GM18508 (cell line): Measurements from ENCODE around the gene SIX3.

Experiments
- ATAC-seq: cut with Tn5 transposase; IDR thresholded peaks from one replicate; pipeline ENCODE4 v1.9.1; 2021; ENCODE audit warnings: moderate number of reproducible peaks; ENCODE audit not compliant: insufficient read depth, unreplicated experiment

SIX3 gene

DNA sequence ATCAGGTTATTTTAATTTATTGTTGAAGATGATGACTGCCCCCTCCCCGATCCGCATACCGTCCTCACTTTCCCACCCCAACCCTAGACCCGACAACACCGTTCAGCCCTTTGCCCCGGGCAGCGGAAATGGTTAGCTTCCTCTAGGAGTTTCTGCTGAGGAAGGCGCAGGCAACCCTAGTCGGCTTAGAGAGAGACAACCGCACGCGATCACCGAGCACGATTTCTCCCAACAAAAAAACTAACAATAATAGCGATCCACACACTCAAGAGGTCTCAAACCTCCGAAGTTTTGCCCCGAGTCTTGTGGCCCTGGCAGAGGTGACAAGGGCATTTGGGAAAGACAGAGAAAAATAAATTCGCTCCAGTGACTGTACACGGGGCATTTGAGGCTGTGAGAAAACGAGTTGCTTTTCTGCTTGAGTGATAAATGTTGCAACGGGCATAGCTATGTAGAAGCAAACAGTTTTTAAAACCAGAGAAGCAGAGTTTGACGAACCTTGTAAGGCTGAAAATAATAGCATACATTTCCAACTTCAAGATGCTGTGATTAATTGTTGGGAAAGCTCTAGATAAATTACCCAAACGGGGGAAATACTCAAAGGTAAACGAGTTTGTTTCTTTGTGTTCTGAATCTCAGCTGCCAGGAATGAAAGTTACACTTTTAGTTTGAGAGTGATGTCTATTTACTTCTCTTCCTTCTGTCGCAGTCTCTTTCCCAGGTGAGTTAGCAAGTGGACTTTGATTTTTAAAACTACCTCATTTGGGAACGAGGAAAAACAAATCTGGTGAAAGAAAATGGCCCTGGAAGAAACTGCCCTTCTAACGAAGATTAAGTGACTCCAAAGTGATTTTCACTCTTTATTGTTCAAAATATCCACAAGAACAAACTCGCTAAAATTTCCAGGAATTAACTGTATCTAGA lies 11.0 kb upstream of the SIX3 start:
- ATAC-seq = no peak

DNA sequence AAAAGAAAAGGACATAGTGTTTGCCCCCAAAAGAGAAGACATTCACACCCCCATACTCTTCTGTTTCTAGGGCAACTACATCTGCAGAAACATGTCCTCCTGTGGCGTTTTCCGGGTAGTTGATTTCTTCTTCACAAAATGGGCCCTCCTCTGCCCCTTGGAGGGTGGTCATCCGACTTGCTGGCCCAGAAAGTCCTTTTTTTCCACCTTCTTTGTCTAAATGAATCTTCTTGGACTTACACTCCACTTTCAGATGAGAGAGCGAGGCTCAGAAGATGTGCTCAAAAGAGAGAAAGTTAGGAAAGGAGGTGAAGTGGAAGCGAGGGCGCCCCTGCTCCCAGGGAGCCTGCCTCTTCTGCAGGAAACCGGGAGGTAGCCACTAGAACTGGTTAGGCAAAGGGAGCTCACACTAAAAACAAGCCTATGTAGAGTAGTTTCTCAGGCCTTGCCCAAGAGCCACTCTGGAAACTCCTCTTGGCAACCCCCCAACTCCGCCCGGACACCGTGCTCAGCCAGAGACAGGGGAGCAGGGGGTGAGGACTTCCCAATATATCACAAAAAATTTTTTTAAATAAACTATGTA lies 10.2 kb upstream of the SIX3 start:
- ATAC-seq = no peak

DNA sequence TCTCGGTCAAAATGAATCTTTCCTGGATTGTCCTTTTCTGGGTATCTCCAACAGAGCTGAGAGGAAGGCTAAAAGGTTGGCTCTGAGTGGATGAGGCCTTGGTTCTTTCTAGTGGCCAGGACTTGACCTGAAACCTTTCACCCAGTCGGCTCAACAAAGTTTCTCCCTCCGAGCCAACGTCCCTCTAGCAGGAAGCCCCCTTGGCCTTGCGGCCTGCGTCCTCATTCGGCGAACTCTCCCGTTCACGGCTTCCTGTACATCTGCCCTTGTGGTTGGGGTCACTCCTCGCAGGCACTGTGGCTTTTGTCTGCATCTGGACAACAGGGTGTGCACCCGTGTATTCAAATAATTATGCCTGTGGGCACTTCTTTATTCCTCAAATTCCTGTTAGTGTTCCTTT lies 9.4 kb upstream of the SIX3 start:
- no peak for ATAC-seq

DNA sequence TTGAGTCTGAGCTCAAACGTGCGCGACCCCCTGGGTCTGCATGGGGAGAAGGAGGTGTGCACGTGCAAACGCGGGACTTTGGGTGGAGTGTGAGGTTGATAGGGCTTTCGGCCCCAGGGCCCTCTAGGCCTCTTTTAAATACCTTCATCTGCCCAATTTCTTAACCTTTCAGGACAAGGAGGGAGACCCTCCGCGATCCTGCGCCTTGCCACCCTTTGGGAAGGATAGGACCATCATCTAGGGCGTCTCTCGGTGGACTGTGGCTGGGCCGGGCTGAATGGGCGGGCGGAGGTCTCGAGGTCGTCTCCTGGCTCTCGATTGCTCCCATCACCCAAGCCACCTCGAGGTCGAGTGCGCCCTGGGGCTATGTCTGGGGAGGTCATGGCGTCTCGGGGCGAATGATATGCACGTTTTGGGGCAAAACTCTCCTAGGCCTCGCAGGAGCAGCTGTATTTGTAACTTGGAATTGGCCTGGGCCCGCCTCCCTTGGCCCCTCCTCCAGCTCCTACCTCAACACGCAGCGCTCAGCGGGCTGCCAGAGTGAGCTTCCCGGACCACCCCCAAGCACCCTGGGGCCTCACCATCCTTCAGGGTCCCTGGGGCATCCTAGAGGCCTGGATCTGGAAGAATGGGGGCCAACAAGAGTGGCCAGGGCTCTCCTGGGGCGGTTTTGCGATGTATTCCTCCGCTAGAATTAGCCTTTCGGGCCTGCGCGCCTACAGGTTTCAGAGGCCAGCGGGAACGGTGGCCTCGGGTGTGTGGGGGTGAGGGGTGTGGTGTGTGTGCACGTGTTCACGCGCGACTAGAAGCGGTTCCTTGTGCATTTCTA lies 8.7 kb upstream of the SIX3 start:
- ATAC-seq = no peak

DNA sequence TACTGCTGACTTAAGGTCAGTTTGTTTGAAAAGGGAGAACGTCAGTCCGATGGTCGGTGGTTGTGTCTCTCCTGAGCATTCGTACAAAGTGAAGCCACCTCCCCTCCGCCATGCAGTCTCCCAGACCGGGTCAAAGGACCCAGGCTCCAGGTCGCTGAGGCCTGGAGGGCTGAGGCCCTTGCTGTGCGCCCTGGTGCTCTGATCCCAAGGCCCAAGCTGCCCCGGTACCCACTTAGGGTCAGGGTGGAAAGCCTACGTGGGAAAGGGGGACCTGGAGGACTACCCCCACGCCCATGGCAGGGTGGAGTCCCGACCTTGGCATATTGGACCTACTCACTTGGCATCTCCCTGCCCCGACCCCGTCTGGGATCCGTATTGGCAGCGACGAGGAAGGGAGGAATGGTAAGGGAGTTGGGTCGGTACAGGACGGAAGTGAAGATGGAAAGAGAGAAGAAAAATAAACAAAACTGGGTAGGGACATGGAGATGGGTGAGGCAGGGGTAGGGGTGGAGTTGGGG lies 8.0 kb upstream of the SIX3 start:
- ATAC-seq = no peak

DNA sequence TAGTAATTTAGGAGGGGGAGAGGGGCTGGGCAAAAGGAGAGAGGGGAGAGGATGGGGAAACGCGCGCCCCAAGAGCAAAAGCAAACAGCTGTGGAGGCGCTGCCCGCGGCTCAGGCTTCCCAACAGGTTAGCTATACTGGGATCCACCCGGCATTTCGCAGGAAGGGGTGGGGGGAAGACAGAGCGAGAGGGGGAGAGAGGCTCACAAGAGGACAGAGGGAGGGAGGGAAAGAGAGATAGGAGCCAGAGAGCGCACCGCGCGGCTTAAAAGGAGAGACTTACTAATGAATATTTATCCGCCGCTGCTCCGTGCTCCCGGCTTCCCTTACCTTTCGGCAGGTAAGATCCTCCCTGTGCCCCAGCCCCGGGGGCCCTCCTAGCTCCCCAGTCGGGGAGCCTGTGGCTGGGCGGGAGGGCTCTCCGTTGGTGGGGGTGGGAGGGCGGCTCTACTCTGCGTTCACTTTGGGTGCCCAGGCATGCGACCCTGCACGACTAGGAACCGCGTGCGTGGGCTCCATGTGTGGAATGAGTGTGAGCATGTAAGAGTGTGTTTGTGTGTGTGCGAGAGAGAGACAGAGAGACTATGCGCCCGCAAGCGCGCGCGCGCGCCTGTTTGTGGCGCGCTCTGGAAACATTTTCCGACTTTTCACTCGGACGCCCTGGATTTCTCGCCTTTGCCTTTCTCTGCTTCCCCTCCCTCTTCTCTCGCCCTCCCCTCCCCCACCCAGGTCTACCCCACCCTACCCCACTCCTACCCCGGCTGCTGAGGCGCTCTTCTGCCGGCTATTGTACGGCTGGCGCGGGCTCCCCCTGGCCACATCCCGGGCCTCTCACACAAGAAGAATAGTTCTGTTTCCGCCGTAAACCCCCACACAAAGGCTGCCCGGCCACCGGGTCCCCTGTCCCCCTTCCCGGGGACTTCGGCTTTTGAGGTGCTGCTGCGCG lies 7.2 kb upstream of the SIX3 start:
- no peak for ATAC-seq

DNA sequence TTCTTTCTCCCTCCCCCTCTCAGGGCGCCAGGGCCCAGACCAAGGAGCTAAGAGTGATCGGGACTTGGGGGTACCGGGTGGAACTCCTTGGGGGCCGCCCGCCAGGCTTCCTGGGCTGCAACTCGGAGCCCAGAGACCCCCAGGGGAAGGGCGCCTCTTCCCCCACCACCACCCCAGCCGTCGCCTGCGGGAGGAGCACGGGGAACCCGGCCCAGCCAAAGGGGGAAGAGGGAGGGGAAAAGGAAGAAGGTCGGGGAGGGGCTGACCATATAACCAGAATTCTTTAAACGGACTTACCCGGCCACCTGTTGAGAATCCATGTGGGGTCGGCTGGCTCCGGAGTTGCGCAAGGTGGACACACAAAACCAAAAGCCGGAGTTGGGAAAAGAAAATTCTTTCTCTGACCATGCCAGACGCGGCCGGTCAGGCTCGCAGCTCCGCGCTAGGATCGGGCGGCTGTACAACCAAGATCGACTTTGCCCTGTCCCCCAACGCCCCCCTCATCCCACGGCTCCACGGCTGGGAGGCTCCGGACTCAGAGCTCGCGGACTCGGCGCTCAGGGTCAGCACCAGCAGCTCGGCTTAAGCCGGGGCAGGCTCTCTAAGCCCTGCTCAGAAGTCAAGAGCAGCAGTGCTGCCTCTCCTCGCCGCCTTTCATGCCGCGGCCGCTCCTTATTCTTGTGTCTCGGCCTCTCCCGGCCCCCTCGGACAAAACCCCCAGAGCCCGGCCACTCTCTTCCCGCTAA lies 6.3 kb upstream of the SIX3 start:
- no peak for ATAC-seq

DNA sequence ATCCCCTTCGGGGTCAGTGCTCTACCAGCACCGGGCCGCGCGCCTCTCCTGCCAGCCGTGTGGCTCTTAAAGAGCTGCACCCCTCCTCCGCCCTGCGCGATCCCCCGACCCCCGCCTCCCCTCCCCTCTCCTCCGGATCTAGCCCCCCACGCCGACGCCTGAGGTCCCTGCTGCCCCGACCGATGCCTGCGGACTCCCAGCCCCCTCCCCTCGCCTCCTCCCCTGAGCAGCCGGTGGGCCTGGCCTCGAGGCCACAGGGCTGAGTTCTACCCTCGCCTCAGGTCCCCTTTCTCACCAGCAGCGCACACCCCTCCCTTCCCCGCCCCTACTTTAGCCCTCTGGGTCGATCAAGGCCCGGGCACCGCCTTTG lies 5.8 kb upstream of the SIX3 start:
- no peak for ATAC-seq

DNA sequence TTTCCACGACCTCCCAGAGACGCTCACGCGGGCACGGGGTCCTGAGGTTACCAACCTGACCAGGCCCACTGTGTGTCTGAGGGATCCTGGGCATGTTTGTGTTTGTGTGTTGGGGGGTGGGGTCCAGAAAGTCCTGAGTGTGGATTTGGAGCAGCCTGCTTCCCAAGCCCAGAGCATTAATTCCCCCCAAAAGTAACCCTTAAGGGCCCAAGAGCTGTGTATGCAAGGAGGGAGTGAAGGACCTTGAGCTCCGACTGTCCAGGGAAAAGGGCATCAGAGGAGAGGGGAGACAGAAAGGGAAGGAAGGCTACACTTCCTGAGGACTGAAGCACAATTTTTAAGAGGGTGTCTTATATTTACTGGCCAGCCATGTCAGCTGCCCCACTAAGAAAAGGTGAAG lies 5.2 kb upstream of the SIX3 start:
- no peak for ATAC-seq

DNA sequence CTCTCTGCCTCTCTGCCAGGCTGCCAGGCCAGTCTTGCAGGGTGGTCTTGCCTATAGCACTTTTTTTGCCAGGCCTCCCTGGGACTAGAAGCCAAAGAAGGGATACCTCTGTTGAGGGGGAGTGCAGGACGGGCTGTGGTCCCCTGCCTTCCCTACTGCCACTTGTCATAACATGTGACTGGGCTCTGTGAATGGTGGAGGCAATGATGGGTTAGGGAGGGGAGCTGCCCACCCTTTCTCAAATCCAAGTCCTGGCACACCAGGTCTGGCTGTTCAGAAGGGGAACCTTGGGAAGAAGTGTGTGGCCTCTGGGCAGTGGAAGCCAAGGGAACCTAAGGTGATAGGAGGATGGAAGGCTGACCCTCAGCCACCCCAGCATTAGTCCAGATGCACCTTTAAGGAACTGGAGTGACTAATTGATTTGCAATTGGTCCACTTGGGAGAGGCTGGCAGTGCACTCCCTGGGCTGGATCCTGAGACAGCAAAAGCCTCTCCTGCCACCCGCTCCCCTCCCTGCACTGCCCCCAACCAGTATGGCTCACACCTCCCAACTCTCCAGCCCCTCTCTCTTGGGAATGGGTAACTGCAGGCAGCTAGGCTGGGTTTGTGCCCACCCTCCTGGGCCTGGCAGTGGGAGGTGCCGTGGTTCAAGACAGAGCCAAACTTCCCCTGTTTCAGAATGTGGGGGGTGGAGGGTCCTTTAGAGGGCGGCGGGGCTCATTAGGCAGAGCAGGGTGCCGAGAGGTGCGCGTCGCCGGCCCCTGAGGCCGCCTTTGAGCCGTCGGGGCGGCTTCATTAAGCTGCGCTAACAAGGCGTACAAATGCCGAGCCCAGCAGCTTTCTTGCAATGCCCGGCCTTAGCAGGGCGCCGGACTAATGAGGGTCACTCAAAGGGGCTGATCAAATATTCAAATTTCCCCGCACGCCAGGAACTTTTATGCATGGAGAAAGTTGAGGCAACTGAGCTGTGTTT lies 4.5 kb upstream of the SIX3 start:
- no peak for ATAC-seq

DNA sequence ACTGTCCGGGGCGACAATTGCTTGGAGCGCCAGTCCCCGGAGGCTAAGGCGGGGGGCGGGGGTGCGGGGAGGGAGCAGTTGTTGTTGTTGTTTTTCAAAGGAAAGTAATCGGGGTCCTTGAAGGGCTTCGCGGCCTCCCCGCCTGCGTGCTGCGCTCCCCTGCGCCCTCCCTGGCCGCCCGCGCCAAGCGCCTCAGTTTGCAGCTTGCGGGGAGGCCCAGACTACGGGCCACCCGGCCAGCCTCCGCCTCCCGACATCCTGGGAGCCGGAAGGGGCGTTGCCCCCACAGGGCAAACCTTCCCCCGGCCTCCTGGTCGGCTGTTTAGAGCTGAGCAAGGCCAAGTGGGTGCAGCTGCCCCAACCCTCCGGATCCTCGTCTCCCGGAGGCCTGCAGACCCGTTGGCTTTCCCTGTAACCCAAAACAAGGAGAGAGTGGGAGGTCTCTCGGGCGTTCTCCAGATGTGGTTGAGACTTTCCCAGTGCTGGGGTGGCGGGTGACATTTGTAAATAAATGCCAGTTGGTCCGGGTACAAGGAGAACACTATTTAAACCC lies 3.7 kb upstream of the SIX3 start:
- no peak for ATAC-seq

DNA sequence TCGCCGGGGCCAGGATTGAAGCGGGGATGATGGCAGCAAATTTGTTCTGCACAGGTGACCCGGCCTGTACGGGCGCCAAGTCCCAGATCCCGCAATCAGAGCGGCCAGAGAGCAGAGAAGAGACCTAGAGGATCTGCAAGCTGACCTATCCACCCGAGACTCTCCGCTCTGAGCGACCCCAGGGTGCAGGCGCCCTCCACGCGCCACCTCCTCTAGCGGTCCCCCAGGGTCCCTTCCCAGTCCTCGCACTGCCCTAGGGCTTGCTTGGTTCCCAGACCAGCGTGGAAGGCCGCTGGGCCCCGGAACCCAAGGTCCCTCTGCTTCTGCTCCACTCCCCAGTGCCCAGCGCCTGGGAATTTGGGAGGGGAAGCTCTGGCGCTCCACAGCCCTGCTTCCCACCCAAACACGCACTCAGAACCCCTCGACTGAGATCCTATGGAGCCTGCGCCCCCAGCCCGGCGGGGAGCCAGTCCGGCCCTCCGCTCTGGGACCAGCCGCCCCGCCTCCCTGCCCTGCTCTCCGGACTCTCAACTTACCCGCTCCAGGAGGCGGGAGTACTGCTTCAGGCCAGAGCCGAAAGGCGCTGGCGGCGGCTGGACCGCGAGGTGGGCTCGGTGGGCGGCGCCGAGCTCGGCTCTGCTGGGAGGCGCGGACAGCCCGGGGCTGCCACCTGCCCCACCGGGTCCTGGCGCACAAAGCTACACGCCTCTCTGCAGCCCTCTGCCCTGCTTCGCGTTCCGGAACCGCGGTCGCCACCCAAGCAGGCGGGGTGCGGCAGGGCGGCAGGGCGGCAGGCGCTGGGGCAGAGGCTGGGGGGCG lies 3.0 kb upstream of the SIX3 start:
- ATAC-seq = no peak

DNA sequence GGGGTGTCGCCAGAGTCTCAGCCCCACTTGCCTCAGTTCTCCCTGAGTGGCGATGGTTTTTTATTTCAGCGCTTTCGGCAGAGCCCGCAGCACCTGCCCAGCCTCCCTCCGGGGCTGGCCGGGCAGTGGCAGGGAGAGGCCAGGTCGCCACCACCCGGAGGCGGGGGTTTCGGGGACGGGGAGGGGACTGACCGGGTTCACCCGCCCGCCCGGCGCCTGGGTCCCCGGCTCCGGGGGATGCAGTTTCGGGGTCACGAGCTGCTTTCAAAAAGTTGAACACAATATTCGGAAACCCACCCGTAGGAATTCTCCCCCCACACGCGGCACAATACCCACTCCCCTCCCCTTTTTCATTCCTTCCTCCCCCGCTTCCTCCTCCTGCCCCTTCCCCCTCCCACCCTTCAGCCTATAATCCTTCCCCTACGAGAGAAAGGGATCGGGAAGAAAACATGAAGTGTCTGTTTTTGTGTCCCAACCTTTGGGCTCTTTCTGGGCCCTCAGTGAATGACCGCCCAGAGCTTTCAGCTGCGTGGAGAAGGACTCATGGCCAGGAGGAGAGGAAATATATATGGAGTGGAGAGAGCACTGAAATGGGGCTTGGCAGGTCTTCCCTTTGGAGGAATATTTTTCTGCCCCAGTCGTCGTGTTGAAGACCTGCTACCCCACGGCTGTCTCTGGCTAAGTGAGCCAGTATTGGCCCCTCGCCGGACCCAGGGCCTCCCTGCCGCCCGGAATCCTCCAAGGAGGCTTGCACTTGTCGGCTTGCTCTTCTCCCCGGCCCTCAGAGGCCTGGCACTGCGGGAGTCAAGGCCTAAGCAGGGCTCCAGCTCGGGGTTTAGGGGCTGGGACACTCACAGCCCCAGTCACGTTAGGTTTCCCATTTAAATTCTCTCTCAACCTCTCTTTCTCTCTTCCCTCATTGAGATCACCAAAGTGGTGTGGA lies 2.1 kb upstream of the SIX3 start:
- no peak for ATAC-seq

DNA sequence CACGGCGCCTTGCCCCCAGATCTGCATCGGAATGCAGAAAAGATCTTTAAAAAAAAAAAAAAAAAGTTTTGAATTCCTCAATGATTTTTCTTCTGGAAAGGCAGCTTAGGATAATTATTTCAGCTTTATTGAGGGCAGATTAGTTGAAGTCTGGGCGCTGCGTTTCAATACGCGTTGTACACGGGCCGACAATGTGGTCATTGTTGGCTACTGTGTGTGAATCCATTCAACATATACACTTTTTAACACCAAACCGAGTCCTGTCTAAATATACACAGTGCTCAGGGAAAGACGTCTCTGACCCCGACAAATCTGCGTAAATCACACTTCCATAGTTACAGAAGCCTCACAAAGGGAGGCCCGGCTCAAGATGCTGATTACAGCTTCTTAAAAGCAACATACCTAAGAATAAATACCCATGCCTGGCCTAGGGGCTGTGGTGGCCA lies 1.4 kb upstream of the SIX3 start:
- no peak for ATAC-seq

DNA sequence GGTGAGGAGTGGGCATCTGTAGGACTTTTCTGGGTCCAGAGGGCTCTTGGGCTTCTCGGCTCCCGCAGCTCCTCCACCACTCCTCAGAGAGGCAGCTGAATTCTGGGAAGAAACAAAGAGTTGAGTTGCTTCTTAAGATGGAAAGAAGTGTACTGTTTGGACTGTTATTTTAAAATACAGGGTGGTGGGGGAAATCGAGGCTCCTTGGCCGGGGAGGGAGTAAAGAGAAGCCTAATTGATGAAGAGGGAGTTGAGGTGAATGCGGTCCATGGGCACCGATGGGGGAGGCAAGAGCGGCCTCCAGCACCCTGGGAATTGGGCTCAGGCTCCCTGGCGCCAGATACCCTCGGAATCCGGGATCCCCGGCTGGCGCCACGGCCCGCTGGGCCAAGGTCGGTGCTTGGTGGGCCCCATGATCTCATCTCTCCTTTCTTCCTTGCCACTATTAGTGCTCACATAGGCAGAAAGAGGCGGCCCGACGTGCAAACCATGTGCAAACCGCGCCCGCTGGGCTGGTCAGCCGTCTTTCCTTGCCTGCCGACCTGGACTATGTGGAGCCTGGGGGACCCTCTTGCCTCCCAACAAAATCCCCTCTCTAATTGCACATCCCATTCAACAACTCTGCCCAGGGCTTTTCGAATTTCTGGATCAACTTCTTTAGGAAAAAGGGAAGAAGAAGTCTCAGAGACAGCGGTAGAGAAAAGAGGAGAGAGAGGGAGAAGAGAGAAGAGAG lies 604 bp upstream of the SIX3 start:
- ATAC-seq = no peak
